HG03469 (cell line): Measurements from ENCODE around the gene SMOC1.

Experiments
- ATAC-seq: cut with Tn5 transposase; IDR thresholded peaks from one replicate; pipeline ENCODE4 v1.9.1; 2021; ENCODE audit warnings: mild to moderate bottlenecking, moderate library complexity, moderate number of reproducible peaks; ENCODE audit not compliant: unreplicated experiment

Gene SMOC1

GRCh38 chr14:69973846-69974245, 94.6 kb downstream of the SMOC1 start:
- no peak for ATAC-seq

- no peak for ATAC-seq
These were observed 100.7 kb downstream of the SMOC1 start for GRCh38 chr14:69979882-69980281.

GRCh38 chr14:69980457-69981425, 101.5 kb downstream of the SMOC1 start:
- no peak for ATAC-seq

DNA sequence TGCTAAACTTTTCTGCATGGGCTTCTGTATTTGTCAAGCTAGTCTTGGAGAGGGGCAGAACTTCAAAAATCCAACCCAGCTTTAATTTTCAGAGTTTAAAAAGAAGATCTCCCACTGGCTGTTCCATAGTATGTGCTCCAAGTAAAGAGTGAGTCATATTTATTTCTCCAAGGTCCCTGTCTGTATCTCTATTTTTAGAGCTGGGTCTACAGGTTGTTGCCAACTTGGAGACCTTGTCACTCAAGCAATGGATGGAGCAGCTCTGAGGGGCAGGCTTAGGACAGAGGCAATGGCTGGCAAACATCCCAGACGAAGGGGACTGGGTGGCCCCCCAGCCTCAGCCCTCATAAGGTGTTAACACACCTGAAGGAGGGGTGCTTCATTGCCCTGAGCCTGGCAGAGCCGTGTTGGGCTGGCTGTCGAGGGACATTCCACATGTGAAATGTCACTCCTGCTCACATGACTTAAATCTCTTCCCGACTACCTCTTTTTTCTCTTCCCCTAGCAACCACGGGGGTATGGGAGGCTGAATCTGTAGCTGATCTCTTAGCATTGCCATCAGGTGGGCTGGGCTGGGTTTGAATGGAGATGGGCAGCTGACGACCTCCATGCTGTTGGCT, 103.1 kb downstream of the SMOC1 start:
- no peak for ATAC-seq

DNA sequence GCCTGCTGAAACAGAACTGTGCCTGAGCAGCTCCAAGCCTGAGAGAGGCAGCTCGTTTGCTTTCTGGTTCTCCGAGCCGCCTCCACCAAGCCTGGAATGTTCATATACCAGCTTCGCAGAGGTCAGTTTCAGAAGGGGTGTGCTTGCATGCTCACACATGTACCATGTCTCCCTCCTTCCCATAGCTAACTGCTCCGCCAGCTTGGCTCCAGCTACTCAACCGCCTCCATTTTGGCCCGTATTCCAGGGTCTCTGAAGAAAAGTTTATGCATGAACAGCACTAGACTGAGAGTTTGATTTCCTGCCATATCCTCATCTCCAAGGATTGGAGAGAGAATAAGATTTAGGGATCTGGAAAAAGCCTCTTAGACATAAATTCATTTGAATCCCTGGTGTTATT, 103.7 kb downstream of the SMOC1 start:
- ATAC-seq, result no peak

DNA sequence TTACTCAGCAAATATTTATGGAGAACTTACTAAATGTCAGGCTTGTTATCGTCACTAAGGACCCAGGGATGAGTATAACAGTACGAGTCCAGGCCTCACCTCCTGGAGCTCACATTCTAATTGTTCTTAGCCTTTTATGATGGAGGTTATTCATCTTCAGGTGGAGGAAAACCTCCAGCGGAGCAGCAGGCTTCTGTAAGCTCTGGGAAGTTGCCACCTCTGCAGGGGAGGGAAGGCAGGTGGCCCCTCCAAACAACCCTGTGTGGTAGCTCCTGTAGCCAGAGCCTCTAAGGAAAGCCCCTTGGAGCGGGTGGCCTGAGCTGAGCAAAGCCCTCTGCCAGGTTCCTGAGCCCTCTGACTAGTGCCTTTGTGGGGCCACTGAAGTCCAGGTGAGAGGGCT, 104.1 kb downstream of the SMOC1 start:
- no peak for ATAC-seq

- no peak for ATAC-seq
These were observed 106.2 kb downstream of the SMOC1 start for GRCh38 chr14:69985463-69985862.

DNA sequence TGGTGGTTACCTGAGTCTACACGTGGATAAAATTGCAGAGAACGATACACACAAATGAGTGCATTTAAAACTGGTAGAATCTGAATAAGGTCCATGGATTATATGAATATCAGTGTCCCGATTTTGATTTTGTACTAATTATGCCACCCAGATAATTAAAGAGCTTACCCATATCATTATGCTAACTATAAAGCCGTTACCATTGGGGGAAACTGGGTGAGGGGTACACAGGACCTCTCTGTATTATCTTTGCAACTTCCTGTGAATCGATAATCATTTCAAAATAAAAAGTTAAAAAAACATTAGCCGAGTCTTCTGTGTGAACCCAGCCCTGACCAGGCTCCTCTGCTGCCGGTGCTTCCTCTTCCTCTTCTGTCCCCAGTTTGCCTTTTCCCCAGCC, 107.1 kb downstream of the SMOC1 start:
- no peak for ATAC-seq

DNA sequence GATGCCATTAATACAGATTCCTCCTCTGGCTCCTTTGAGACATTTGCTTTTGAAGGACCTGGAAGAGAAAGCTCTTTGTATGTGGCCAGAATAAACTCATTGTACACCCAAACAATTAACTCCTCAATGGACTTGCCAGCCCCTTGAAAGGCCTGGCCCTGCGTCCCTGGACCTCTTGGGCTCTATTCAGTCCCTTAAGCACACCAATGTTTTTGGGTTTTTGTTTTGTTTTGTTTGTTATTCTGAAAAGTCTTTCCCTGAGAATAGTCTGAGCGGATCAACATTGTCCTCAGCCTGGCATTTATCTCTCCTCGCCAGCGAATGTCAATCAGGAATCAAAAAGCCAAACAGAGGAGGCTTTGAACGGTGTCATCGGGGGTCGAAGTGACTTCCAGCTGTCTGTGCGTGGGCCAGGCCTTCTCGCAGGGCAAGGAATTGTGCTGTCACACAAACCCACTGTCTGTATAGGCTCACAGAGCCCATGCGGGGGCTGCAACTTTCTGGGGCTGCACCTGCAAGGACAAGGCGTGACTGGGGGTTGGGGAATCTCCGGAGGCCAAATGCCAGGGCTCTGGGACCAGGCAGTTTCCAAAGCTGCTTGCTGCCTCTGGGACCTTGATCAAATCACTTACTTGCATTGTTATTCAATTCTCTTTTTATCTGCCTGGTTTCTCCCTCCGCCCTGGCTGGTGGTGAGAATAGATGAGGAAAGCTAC, 108.3 kb downstream of the SMOC1 start:
- no peak for ATAC-seq

DNA sequence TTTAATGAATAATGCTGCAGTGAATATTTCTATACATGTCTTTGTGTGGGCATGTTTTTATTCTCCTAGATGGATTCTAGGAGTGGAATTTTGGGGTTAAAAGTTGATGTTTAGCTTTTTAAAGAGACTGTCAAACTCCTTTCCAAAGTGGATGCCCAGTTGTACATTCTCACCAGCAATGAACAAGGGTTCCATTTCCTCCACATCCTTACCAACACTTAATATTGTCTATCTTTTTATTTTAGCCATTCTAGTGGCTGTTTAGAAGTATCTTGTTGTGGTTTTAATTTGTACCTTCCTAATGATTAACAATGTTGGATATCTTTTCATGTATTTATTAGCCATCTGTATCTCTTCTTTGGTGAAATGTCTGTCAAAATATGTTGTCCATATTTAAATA, 109.8 kb downstream of the SMOC1 start:
- no peak for ATAC-seq

DNA sequence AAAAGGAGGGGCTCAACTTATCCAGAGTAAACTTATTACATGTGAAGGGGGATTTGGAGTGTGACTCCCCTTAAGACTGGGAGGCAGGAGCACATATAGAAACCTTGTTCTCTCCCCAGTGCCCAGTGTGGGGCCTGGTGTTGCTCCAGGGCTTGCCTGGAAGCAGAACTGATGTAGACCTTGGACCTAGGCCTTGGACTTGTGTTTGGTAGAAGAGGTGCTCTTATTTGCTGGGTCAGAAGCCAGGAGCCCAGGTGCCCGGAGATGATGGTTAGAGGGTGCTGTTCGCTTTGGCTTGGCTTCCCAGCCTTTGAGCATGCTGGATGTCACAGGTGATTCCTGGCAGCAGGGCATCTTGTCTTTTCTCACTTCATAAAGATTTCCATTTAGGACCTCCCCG, 110.4 kb downstream of the SMOC1 start:
- ATAC-seq, result no peak

- no peak for ATAC-seq
These were observed 111.1 kb downstream of the SMOC1 start for GRCh38 chr14:69990323-69990722.

DNA sequence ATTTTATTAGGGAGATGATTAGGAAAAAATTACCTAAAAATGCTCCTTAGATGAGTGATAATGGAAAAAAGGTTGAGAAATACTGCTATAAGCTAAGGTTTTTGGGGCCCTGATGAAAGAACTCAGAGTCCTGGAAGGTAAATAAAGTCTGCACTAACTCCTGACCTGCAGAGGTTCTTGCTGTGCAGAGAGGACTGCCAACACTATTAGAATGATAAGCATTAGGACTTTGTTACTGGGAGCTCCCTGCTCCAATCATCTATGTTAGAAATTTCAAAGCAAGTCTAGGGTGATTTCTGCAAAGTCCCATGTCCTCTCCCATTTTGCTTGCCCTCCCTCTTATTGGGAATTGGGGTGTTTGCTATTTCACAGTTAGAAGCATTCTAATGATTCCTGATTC, 112.2 kb downstream of the SMOC1 start:
- no peak for ATAC-seq

DNA sequence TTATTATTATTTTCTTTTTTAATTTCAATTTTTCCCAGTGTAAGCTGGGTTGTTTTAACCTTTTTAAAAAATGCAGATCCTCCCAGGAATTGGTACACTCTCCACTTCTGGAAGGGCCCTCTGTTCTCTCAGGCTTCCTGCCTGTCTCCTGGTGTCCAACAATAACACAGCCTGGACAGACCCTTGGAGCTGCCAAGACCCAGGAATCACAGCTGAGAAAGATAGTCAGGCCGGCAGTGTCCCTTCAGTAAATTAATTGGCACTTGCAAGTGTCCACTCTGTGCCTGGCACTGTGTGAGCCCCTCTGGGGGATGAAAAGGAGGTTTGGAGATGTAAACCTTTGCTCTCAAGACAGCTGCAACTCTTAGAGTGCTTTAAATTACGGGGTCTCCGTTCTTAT, 113.3 kb downstream of the SMOC1 start:
- ATAC-seq, result no peak

DNA sequence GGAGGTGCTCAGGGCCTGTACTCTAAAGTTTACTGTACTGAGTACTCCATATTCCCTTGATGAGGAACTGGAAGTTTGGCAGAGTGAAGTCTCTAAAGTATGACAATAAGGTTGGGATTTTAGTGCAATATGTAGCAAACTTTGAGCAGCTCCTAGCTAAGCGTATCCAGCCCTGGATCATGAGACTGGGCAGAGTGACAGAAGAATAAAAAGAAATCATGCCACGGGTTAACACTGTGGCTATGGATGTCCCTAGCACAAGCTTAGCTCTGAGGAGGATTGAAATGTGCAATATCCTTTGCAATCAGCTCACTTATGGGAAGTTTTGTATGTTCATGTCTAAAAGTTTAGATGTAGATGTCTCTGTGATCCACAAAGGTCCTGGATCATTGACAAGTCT, 114.1 kb downstream of the SMOC1 start:
- ATAC-seq, result no peak

DNA sequence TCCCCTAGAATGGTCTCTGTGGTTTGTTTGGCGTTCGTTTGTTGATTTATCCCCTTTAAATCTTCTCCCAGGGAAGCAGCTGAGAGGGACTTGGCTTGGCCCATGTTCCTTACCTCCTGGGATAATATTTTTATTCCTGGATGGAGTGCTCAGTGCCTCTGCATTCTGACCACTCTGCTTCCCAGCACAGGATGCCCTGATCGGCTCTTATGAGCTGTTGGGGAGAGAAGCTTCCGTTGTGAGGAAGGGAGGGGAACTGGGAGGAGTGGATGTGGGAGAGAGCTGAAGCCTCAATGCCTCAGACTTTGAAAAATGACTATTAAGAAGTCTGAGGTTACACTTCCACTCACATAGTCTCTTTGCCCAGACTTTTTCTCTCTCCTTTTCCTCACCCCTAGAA, 114.8 kb downstream of the SMOC1 start:
- ATAC-seq, result no peak

- no peak for ATAC-seq
These were observed 117.0 kb downstream of the SMOC1 start for GRCh38 chr14:69996216-69996615.

DNA sequence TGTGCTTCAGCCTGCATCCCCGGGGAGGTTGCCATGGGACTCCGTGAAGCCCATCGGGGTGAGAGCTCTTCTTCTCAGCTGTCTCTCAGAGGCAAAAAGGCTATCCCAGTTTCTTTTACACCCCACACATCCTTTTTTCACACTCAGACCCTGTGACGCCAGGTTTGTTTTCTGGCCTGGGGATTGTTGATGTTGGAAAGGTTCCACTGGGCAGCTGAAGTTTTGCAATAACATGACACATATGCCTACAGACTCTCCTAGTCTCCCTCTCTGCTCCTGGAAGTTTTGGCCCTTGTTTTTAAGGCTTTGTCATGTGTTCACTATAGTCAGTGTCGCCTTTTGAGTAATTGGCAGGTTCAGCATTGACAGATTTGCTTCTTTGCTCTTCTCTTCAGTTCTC, 118.6 kb downstream of the SMOC1 start:
- no peak for ATAC-seq

GRCh38 chr14:69999261-69999674, 120.1 kb downstream of the SMOC1 start:
- ATAC-seq, result no peak

- no peak for ATAC-seq
These were observed 121.4 kb downstream of the SMOC1 start for GRCh38 chr14:70000601-70001000.

- ATAC-seq, result no peak
These were observed 123.6 kb downstream of the SMOC1 start for GRCh38 chr14:70002589-70003346.
